Central memory CD8-positive, alpha-beta T cell (primary cell): ENCODE measurements around the gene C14orf180.

ENCODE experiments used
- ATAC-seq: fragments of 150-1000 bp; cut with Tn5 transposase; replicated peaks from 2 replicates; pipeline ENCODE4 v1.10.0; 2022; ENCODE audit warnings: mild to moderate bottlenecking, moderate FRiP score, moderate number of reproducible peaks; ENCODE audit not compliant: poor library complexity, severe bottlenecking; ENCODE audit errors: extremely low read depth
- DNase-seq, 2 donors: peaks; one replicate each; pipeline ENCODE4 v3.0.0; 2021; ENCODE audit warnings: low spot score in 2 of 2
- H3K27ac Mint-ChIP-seq: one replicate; pipeline ENCODE4 v1.8.0; 2022; ENCODE audit warnings: low read depth, mild to moderate bottlenecking, moderate library complexity, mixed read lengths
- H3K27me3 Mint-ChIP-seq: one replicate; pipeline ENCODE4 v1.8.0; 2022; ENCODE audit warnings: mixed read lengths
- H3K36me3 Mint-ChIP-seq: one replicate; pipeline ENCODE4 v1.8.0; 2022; ENCODE audit warnings: mild to moderate bottlenecking, moderate library complexity, mixed read lengths; ENCODE audit not compliant: insufficient read depth
- H3K4me1 Mint-ChIP-seq: one replicate; pipeline ENCODE4 v1.8.0; 2022; ENCODE audit warnings: mixed read lengths
- H3K4me3 Mint-ChIP-seq: one replicate; pipeline ENCODE4 v1.8.0; 2022; ENCODE audit warnings: mild to moderate bottlenecking, moderate library complexity, mixed read lengths
- H3K9me3 Mint-ChIP-seq: one replicate; pipeline ENCODE4 v1.8.0; 2022; ENCODE audit warnings: mixed read lengths

Gene C14orf180

DNA sequence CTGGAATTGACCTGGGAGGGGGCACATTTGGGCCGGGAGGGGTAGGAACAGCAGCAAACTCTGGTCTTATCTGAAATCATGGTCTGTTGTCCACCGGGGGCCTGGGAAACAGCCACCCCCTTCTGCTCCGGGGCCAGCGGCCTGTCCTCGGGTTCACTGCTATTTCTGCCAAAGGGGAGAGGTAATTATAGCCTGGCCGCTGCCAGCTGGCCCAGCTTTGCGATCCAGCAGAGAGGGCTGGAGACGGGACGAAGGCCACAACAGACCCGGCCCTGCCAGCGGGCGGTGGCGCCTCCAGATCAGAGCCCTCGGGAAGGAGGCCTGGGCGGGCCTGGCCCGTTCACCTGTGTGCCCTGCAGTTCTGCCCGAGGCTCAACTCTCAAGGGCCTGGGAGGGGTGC, at the start of gene C14orf180:
TSS of gene C14orf180 (plus strand) at position 258 of the 400 bp plus-strand sequence. CDS start 6,667 bp downstream, outside the sequence.
- DNase-seq (no peak), ATAC-seq (no peak)
- Mint-ChIP-seq H3K36me3 (peaks cover 1% of the 10 kb centered on the region), H3K27ac (no peak within 1 kb of the TSS), H3K27me3 (no peaks in the 10 kb centered on the region), H3K4me3 (no peak within 1 kb of the TSS), H3K4me1 (no peaks in the 10 kb centered on the region), H3K9me3 (no peaks in the 10 kb centered on the region)

DNA sequence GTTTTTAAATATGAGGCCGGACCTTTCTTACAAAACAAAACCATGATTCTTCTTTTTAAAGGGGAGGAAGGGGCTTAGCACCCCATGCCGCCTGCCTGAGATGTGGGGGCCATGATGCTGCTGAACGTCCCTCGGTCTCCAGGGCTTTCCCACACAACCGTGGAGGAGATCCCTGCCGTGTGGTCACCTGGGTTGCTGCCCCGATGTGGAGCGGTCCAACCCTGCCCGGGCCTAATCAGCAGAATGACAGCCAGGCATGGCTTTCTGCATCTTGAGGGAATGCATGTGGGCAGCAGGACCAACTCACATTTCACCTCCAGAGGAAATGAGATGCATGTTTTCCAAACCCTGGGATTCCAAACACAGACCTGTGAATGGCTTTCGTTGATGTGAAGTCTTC, 48.9 kb upstream of the C14orf180 start:
- ATAC-seq (no peak), DNase-seq (no peak)
- H3K27me3 Mint-ChIP-seq, result peaks cover 21% of the 10 kb centered on the region
- no peak overlapping the region for H3K27ac Mint-ChIP-seq
- H3K4me3 Mint-ChIP-seq, result no peak overlapping the region
- H3K9me3 Mint-ChIP-seq, result peaks cover 24% of the 10 kb centered on the region
- no peaks in the 10 kb centered on the region for H3K36me3 Mint-ChIP-seq
- no peaks in the 10 kb centered on the region for H3K4me1 Mint-ChIP-seq

DNA sequence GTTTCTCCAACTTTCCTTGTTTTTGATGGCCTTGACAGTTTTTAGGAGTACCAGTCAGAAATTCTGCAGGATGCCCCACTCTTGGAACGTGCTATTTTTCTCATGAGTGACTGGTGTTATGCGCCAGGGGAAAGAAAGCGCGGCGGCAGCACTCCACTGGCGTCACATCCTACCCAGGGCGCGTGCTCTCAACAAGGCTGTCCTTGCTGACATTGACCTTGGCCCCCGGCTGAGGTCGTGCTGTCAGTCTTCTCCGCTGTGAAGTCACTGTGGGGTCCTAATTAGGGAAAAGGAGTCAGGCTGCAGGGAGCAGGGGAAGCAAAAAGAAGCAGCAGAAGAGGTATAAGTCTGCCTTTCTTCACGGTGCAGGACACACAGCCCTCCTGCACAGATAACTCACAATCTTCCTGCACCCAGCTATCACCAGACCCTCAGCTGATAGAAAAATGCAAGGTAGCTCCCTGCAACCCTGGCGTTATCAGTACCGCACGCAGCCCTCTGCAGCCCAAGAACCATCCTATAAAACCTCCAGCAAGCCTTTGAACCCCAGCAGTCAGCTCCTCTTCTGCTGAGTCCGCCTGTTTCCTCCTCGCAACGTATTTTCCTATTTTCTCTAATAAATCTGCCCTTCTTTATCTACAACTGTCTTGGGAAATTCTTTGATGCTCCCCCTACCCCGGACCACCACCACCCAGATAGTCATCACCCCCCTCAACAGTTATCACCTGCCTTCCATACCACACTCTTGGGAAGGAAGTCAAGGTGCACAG, 48.0 kb upstream of the C14orf180 start:
- Mint-ChIP-seq H3K27ac (no peak overlapping the region), H3K4me3 (no peak overlapping the region), H3K27me3 (peaks cover 25% of the 10 kb centered on the region), H3K9me3 (peaks cover 23% of the 10 kb centered on the region), H3K4me1 (no peaks in the 10 kb centered on the region), H3K36me3 (no peaks in the 10 kb centered on the region)
- DNase-seq (no peak), ATAC-seq (no peak)

DNA sequence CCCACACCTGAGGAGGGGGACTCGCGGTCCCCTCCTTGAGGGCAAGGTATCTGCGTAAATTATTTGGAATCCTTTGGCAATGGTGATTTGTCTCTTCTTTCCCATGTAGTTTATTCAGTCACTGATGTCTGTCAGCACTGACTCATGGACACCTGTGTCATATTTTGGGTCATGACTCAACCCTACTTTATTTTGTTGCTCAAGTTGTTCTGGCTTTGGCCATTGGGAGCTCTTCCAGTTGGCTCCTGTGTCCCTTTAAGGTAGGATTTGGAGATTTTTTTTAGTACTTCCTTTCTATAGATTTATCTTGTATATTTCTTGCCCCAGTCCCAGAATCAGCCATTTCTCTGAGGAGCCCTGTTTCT, 47.4 kb upstream of the C14orf180 start:
- no peak overlapping the region for H3K4me3 Mint-ChIP-seq
- ATAC-seq (no peak), DNase-seq (no peak)
- H3K27ac Mint-ChIP-seq, result no peak overlapping the region
- H3K4me1 Mint-ChIP-seq, result no peaks in the 10 kb centered on the region
- H3K27me3 Mint-ChIP-seq, result peaks cover 30% of the 10 kb centered on the region
- no peaks in the 10 kb centered on the region for H3K36me3 Mint-ChIP-seq
- peaks cover 17% of the 10 kb centered on the region for H3K9me3 Mint-ChIP-seq

DNA sequence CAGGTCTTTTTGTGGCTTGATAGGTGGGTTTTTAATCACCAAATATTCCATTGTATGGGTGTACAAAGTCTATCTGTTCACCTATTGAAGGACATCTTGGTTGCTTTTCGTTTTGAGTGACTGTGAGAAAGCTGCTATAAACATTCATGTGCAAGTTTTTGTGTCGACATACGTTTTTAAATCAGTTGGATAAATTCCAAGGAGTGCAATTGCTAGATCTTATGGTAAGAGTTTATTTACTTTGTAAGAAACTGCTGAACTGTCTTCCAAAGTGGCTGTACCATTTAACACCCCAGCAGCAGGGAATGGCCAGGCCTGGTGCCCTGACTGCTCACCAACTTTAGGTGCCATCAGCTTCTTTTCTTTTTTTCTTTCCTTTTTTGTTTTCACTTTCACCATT, 45.5 kb upstream of the C14orf180 start:
- ATAC-seq (no peak), DNase-seq (no peak)
- H3K27ac Mint-ChIP-seq, result no peak overlapping the region
- peaks cover 37% of the 10 kb centered on the region for H3K27me3 Mint-ChIP-seq
- H3K36me3 Mint-ChIP-seq, result no peaks in the 10 kb centered on the region
- no peaks in the 10 kb centered on the region for H3K4me1 Mint-ChIP-seq
- H3K9me3 Mint-ChIP-seq, result peaks cover 7% of the 10 kb centered on the region
- no peak overlapping the region for H3K4me3 Mint-ChIP-seq

DNA sequence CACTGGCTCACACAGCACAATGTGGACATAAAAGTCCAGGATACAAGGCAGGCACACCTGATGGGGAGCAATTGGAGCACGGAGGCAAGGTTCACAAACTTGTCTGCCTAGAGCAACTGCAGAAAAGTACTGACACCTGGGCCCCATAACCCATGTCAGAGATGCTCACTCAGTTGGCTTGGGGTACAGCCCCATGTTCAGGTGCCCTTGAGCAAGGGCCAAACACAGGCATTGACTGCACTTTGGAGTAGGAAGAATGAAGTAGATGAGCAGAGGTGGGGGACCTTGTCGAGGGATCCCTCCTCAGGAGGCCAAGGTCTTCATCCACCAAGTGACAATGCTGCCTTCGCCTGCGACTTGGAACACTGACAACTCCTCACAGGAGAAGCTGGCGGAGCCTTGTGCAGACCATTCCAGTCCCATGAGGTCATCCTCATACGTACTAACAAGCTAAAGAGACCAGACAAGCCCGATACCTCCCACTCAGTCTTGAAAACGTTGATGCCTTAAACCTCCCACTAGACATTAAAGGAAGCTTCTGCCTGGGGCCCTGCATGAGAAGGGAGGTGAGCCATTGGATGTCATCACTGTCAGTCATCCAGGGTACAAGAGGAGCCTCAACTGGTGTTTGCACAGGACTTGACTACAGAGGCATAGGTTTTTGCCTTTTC, 42.5 kb upstream of the C14orf180 start:
- Mint-ChIP-seq H3K36me3 (no peaks in the 10 kb centered on the region), H3K27me3 (peaks cover 39% of the 10 kb centered on the region), H3K4me1 (no peaks in the 10 kb centered on the region), H3K27ac (no peak overlapping the region), H3K9me3 (peaks cover 7% of the 10 kb centered on the region), H3K4me3 (no peak overlapping the region)
- DNase-seq (no peak), ATAC-seq (no peak)

DNA sequence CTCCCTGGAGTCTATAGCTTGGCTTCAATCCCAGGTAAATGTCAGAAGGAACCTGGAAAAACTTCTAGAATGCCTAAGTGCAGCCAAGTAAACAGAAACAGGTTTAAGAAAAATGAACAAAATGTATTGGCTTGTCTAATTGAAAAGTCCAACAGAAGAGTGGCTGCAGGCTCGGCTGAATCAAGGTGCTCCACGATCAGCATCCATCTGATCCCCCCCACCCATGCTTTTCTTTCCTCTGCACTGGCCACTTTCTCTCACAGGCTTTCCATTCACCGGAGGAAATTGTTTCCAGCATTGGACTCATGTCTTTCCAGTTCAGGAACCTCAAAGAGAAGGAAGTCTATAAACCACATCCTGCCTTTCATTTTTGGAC, 42.0 kb upstream of the C14orf180 start:
- DNase-seq, result no peak
- Mint-ChIP-seq H3K4me3 (no peak overlapping the region), H3K4me1 (no peaks in the 10 kb centered on the region), H3K27me3 (peaks cover 39% of the 10 kb centered on the region), H3K27ac (no peak overlapping the region), H3K36me3 (no peaks in the 10 kb centered on the region), H3K9me3 (peaks cover 7% of the 10 kb centered on the region)
- no peak for ATAC-seq

DNA sequence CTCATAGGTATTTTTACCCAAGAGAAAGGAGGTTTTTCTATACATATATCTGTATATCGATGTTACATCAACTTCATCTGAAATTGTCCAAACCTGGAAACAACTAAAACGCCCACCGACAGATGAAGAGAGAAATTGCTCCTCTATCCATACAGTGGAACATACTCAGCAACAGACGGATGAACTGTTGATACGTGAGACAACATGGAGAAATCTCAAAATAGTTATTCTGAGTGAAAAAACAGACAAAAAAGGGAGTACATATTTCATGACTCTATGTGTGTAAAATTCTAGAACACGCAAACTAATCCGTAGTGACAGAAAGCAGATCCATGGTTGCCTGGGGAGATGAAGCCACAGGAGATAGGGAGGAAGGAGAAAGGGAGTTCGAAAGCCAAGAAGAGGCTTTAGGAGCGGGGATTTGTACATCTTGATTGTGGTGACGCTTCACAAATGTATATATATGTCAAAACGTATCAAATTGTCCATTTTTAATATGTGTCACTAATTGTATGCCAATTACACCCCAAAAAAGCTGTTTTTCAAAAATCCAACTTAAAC, 37.6 kb upstream of the C14orf180 start:
- H3K36me3 Mint-ChIP-seq, result no peaks in the 10 kb centered on the region
- H3K4me3 Mint-ChIP-seq, result no peak overlapping the region
- no peak for DNase-seq
- no peak for ATAC-seq
- H3K9me3 Mint-ChIP-seq, result no peaks in the 10 kb centered on the region
- H3K27ac Mint-ChIP-seq, result no peak overlapping the region
- H3K4me1 Mint-ChIP-seq, result no peaks in the 10 kb centered on the region
- H3K27me3 Mint-ChIP-seq, result peaks cover 48% of the 10 kb centered on the region

DNA sequence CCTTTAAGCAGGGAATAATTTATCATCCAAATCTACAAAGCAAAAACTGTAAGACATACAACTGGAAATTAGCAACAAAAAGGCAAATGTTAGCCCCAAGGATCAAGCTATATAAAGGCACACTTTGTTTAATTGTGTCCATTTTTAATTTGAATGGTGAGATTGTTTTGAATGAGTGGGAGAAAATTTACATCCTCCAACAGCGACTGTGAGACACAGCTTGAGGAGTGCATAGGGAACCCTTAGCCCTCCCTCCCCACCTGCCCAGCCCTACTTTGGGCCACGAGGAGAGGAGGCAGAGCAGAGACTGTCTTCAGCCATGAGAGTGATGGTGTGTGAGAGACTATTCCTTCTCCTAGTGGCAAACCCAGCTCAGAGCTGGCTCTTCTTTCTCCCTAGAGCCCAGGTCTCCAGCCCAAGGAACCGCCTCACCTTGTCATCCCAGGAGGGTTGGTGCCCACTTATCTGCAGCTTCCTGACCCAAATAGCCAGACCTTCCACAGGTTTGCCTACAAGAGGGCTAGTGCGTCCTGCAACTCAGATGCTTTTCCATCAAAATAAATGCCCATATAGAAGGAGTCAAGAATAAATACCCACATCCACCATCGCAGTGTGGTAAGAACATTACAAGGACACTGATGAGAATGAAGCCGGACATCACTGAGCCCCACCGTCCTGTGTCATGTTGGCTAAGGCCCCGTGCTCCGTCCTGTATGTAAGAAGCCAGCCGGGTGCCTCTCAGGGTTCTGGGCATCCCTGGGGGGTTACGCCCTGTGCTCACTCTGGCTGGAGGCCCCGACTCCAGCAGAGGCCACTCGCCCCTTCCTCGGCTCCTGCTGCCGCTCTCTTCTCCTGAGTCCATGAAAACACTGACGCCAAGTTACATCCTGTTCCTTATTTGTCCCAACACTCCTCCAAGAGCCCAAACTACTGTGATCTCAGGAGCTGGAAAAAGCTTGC, 36.4 kb upstream of the C14orf180 start:
- no peak for DNase-seq

DNA sequence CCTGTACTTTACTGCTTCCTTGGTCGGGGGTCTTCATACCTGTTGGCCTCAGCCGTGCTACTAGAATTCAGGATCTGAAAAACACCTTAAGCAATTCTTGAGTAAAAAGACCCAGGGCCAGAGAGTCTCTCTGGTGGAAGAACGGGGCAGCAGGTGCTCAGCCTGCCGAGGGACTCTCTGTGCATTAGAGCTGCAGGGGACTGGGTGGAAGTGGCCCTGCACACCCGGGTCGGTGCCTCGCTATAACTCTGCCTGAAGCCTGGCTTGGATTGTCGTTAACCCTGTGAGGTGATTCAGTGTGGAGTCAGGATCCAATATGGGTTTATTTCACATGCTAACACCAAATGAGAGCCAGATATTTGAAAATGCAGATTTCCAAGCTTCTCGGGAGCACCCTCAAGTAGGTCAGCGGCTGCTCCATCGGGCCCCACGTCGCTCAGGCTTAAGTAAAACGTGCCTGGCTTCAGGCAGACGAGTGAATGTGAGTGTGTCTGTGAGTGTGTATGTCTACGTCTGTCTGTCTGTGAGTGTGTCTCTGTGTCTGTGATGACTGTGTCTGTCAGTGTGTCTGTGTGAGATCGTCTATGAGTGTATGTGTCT, 35.1 kb upstream of the C14orf180 start:
- Mint-ChIP-seq H3K27ac (no peak overlapping the region), H3K4me3 (no peak overlapping the region), H3K4me1 (no peaks in the 10 kb centered on the region), H3K36me3 (peaks cover 3% of the 10 kb centered on the region), H3K27me3 (peaks cover 45% of the 10 kb centered on the region), H3K9me3 (no peaks in the 10 kb centered on the region)
- ATAC-seq (no peak), DNase-seq (no peak)

More for the DNA sequence above, 36.4 kb upstream of the C14orf180 start:
- H3K36me3 Mint-ChIP-seq, result peaks cover 3% of the 10 kb centered on the region
- ATAC-seq, result no peak
- H3K4me3 Mint-ChIP-seq, result no peak overlapping the region
- H3K4me1 Mint-ChIP-seq, result no peaks in the 10 kb centered on the region
- H3K27me3 Mint-ChIP-seq, result peaks cover 40% of the 10 kb centered on the region
- H3K27ac Mint-ChIP-seq, result no peak overlapping the region
- H3K9me3 Mint-ChIP-seq, result no peaks in the 10 kb centered on the region

DNA sequence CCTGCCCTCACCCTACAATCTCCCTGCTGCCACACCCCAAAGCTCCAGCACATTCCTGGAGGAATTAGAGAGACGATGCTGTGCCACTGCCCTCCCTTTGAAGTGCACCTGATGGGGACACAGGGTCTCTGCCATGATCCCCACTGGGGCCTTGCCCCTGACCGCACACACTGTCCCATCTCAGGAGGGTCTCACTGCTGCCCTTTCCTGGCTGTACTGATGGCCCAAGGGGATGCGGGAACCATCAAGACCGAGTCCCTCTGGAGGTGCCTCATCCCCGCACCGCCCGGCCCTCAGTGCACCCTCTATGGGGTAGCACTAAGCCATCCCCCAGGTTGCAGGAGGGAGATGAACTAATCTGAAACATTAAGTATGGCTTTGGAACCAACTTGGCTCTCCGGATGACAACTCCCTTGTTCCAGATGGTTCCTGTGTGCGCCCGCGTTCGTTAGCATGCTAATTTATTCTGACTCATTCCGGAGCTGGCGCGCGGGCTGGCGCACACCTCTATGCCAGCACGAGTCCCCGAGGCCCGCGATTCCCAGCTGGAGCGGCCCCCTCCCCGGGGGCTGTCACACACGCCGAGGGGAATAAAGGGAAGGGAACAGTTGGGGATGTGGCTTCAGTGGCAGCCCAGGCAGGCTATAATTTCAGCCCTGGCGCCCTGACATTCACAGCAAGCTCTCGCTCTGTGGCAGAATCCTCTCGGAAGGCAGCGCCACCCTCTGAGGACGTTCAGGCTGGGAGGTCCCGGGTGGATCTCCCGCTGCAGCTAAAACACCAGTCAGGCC, 34.2 kb upstream of the C14orf180 start:
- H3K4me1 Mint-ChIP-seq, result no peaks in the 10 kb centered on the region
- H3K9me3 Mint-ChIP-seq, result no peaks in the 10 kb centered on the region
- DNase-seq (no peak), ATAC-seq (no peak)
- H3K4me3 Mint-ChIP-seq, result no peak overlapping the region
- peaks cover 3% of the 10 kb centered on the region for H3K36me3 Mint-ChIP-seq
- H3K27ac Mint-ChIP-seq, result no peak overlapping the region
- peaks cover 54% of the 10 kb centered on the region for H3K27me3 Mint-ChIP-seq
